HG03342 (cell line): ENCODE measurements around the gene ADAMTS7.
A peak's percentile ranks its signal among the peaks of the same experiment; 100 is the strongest.
"Not testable (repeated sequence)": the region's sequence is repeated elsewhere in the genome, so short reads cannot be mapped to it uniquely, and the experiment has no call there.

Experiments
- ATAC-seq: cut with Tn5 transposase; IDR thresholded peaks from one replicate; pipeline ENCODE4 v1.9.1; 2021; ENCODE audit warnings: mild to moderate bottlenecking, moderate library complexity; ENCODE audit not compliant: unreplicated experiment

ADAMTS7 gene

DNA sequence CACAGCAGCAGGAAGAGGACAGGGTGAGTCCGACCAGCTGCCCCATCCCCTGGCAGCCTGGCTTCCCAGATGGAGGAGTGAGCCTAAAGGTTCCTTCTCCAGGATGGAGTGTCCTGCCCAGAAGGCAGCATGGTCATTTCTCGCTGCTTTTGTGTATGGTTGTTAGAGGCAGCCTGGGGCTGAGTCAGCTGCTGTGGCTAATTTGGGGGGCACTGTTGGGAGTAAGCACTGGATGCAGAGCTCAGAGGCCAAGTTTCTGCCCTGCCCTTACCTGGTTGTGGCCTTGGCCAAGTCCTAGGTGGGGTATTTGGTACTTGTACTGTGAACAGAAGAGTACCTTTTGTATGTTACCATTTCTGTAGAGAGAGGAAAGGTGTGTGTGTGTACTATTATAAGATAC, 78.6 kb downstream of the ADAMTS7 start:
- no peak for ATAC-seq

DNA sequence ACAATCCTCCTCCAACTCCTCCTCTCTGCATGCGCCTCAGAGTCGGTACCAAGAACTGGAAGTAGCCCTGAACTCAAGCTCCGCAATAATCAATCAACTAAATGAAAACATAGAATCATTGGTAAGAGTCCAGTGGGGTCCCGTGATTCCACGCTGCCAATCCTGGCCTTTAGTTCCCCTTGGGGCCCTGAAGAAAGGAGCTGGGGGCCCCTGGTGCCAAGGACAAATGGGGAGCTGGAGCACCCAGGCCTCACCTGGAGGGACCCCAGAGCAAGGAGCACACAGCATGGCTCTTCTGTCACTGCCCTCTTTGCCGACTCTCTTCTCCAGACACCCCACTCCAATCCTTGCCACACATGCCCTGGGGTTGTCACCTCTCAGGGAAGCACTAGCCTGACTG, 80.3 kb downstream of the ADAMTS7 start:
- ATAC-seq, result no peak

DNA sequence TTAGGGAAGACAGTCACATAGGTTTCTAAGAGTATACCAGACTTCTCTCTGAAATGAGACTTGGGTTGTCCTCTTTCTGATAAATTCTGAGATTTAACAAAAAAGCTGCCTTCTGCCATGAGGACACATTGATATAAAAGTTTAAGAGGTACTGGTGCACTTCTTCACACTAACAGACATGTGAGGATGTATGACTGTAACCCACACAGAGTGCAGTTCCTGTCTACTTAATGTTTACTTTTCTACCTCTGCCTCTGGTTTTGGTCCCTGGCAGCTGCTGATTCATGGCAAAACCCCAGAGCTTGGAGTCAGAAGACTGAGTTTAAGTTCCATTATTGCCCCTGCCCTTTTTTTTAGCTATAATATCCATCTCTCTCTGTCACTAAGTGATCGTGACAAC, 82.8 kb downstream of the ADAMTS7 start:
- not testable (repeated sequence) for ATAC-seq

DNA sequence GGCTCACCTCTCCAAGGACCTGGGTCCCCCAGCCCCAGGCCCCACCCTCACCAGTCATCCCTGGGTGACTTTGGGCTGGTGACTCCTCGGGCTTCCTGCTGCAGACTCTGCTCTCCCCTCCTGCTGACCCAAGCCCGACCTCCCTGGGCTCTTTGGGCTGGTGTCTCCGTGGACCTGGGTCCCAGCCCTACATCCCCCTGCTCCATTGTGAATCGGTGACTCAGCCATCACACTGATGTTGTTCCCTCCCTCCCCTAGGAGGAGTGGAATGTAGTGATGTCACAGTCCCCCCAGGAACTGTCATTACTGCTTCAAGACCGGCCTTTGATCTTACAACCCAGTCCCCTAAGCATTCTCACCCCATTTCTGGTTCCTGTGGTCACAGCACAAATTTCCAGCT, 83.7 kb downstream of the ADAMTS7 start:
- ATAC-seq, result no peak

DNA sequence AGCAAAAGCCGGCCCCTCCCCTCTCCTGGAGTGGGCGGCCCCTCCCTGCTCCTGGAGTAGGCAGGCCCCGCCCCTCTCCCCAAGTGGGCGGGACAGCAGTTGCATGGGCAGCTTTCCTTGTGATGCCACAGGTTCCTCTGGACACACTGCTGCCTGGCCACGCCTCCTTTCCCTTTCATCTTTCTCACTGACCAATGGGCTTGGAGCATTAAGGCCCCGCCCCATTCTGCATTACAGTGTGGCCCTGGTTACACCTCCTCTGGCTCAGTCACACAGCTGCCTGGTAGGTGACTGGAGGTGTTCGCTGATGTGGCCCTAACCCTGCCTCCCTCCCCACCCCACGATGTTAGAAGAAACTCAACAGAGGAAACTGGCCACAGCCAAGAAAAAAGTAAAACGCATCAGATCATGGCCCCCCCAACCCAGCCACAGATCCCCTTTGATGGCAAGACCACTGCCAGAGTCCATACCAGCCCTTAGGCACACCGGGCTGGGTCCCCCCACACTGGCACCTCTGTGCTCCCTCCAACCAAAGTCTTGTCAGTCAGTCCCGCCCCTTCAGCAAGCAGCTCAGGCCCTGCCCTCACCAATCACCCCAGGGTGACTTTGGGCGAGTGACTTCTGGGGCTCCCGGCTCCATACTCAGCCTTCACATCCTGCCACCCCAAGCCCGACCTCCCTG, 84.3 kb downstream of the ADAMTS7 start:
- no peak for ATAC-seq

DNA sequence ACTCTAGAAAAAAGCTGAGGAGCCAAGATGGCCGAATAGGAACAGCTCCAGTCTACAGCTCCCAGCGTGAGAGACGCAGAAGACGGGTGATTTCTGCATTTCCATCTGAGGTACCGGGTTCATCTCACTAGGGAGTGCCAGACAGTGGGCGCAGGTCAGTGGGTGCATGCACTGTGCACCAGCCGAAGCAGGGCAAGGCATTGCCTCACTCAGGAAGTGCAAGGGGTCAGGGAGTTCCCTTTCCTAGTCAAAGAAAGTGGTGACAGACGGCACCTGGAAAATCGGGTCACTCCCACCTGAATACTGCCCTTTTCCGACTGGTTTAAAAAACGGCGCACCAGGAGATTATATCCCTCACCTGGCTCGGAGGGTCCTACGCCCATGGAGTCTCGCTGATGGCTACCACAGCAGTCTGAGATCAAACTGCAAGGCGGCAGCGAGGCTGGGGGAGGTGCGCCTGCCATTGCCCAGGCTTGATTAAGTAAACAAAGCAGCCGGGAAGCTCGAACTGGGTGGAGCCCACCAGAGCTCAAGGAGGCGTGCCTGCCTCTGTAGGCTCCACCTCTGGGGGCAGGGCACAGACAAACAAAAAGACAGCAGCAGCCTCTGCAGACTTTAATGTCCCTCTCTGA, 91.3 kb downstream of the ADAMTS7 start:
- ATAC-seq, result not testable (repeated sequence)

DNA sequence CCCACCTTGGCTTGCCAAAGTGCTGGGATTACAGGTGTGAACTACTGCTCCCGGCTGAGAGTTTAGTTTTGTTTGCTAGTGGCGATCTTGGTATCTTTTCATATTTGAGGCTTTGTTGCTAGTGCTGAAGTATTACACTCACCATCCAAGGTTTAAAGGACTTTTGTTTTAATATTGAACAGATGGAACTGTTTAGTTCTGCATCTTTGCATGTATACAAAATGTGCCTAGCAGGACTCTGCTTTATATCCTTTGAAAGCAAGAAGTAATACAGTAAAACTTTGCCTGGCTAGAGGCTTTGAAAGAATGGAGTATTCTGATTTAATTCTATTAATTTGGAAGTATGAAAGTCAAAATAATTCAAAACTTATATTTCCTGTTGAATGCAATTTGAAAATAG, 92.4 kb downstream of the ADAMTS7 start:
- no peak for ATAC-seq

DNA sequence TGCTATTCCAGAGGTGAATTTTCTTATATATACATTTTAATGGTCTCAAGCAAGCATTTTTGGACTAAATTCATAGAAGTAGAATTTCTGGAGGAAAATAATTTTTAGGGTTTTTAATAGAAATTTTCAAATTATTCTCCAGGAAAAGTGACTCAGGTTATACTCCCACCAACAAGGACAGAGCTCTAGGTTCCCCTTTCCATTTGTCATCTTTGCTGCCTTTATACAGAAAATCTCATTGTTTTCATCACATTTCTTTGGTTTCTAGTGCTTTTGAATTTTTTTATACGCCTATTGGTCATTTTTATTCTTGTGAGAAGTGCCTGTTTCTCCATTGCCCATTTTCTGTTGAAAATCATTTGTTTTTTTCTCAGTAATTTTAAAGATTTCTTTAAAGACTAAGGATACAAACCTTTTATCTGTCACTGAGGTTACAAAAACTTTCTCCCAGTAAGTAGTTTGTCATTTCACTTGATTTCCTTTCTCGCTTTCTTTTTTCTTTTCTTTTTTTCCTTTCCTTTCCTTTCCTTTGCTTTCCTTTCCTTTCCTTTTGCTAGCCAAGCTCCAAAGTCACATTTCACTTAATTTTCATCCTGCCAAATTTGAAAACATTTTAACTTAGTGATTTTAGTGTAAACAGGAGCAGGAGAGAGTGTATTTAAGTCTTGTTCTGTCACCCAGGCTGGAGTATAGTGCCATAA, 93.2 kb downstream of the ADAMTS7 start:
- ATAC-seq, result no peak

DNA sequence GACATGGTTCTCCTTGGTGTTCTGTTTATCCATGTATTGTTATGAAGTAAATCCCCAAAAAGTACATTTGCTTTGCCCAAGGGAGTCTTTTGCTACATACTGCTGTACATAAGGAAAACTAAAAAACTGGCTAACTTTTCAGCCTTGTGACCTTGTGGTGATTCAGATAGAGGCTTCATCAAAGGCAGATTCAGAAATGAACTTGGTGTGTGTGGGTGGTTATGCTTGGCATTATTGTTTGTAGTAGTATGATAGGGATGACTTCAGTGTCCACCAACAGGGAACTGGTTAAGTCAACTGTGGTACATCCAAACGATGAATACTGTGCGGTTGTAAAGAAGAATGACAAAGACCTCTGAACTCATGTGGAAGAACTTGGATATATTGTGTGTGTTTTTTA, 94.6 kb downstream of the ADAMTS7 start:
- ATAC-seq, result no peak

DNA sequence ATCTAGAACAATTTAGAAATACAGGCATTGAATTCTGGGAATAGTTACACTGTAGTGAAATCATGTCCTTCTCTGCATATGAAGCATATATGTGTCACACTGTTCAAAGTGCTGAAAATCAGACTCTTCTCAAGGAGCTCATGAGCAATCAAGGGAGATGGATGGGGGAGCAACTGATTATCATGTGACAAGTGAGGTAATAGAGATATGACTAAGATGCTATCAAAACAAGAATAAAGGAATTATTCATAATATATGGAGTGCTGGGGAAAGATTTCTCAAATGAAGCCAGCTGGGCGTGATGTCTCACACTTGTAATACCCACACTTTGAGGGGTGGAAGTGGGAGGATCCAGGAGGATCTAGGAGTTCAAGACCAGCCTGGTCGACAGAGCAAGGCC, 95.3 kb downstream of the ADAMTS7 start:
- ATAC-seq, result no peak

DNA sequence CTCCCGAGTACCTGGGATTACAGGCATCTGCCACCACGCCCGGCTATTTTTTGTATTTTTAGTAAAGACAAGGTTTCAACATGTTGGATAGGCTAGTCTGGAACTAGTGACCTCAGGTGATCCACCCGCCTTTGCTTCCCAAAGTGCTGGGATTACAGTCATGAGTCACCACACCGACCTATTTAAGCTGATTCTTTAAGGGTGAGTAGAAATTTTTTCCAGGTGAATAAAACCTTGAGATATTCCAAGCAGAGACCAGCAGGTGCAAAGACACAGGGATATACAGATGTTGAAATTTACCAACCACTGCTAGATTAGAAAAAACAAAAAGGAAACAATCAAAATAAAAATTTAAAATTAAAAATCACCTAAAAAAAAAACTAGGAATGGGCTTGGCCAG, 95.8 kb downstream of the ADAMTS7 start:
- ATAC-seq, result no peak

DNA sequence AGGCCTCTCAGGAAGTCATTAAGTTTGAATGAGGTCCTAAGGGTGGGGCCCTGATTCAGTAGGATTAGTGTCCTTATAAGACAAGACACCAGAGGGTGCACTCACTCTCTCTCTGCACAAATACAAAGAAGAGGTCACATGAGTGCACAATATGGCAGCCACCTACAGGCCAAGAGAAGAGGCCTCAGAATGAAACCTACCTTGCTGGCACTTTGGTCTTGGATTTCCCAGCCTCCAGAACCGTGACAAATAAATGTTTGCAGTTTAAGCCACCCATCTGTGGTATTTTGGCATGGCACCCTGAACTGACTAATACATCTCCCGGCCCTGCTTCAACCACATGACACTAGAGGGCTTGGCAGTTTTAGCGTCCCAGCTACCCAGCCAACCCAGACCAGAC, 96.4 kb downstream of the ADAMTS7 start:
- ATAC-seq, result no peak

DNA sequence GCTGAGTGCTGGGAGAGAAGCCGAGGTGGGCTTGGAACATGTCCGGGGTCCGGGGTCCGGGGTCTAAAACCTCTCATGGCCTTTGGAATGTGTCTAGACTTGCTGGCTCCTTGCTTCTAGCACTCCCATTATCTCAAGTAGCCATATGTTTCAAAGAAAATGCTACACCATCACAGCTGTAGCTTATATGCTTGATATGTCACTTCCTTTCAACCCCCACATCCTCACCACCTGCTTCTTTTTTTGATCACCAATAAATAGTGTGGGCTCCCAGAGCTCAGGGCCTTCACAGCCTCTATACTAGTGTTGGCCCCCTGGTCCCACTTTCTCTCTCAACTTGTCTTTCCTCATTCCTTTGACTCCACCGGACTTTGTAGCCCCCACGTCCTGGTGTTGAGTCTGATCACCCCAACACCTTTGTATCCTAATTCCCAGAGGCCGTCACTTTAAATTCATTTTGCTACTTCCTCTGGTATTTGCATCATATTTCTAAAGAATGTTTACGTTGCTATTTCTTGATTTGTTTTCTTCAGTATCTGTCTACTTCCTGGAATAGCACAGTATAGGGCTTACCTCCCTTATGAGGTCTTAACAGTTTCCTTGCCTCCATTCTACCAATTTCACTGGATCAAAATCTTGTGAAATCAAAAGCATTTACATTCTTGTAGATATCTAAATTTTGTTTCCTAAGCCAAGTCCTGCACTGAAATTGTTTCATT, 98.3 kb downstream of the ADAMTS7 start:
- no peak for ATAC-seq

DNA sequence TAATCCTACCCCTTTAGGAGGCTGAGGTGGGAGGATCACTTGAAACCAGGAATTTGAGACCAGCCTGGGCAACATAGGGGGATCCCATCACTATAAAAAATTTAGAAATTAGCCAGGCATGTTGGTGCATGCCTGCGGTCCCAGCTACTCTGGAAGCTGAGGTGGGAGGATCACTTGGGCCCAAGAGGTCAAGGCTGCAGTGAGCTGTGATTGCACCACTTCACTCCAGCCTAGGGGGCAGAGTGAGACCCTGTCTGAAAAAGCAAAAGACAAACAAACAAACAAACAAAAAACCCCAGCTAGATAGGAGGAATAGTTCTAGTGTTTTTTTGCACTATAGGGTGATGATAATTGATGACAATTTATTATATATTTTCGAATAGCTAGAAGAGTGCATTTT, 99.6 kb downstream of the ADAMTS7 start:
- ATAC-seq, result no peak

DNA sequence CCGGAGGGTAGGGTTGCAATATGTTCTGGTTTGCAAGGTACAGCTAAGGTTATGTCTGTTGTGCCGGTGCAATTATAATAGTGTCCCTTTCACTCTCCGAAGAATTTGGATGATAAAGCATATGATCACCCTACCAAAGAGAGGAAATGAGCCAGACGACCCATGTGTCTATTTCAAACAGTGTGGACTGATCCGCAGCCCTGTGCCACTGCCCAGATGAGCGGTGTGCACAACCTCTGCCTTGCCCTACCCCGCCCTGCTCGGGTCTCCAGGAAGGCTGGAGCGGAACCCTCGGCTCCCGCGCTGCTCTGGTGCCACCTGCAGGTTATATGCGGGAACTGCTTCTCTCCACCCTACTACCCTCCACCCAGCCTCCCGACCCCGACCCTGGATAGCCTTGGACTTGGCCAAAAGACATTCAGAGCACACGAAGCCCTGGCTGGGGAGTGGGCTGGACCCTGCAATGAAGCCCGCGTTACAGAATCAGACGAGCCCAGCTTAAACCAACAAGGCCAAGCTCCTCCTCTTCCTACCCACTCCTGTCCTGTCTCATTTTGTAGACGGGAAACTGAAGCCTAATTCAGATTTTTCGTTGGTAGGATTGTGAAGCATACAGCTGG, 101.9 kb downstream of the ADAMTS7 start:
- peak; percentile 73 for ATAC-seq
